ENCODE data around the gene CFAP46. TPM values are rescaled to one million over a fixed set of nuclear protein-coding genes. Genes with fewer than 3 reads are reported as not detected.
"Not testable (repeated sequence)": the region's sequence is repeated elsewhere in the genome, so short reads cannot be mapped to it uniquely, and the experiment has no call there.

CFAP46 gene
- total RNA-seq, 1 donor from 2014 or later = 3.0 TPM

- no peak for DNase-seq (ENCODE audit: low read depth, low spot score)
Measured at GRCh38 chr10:132915411-132915810, 27.0 kb downstream of the CFAP46 start.

- no peak for DNase-seq (ENCODE audit: low read depth, low spot score)
Measured at GRCh38 chr10:132914732-132915131, 27.6 kb downstream of the CFAP46 start.

- no peak for DNase-seq (ENCODE audit: low read depth, low spot score)
Measured at GRCh38 chr10:132913559-132914115, 28.7 kb downstream of the CFAP46 start.

GRCh38 chr10:132912713-132913558, 29.4 kb downstream of the CFAP46 start:
- no peak for DNase-seq (ENCODE audit: low read depth, low spot score)

- no peak for DNase-seq (ENCODE audit: low read depth, low spot score)
Measured at GRCh38 chr10:132912225-132912712, 30.1 kb downstream of the CFAP46 start.

- DNase-seq (ENCODE audit: low read depth, low spot score) = no peak
Measured at GRCh38 chr10:132911786-132912097, 30.6 kb downstream of the CFAP46 start.

- DNase-seq (ENCODE audit: low read depth, low spot score) = no peak
Measured at GRCh38 chr10:132910901-132911785, 31.2 kb downstream of the CFAP46 start.

GRCh38 chr10:132910186-132910880, 32.0 kb downstream of the CFAP46 start:
- no peak for DNase-seq (ENCODE audit: low read depth, low spot score)

- DNase-seq (ENCODE audit: low read depth, low spot score) = no peak
Measured at GRCh38 chr10:132909491-132910071, 32.8 kb downstream of the CFAP46 start.

- DNase-seq (ENCODE audit: low read depth, low spot score) = no peak
Measured at GRCh38 chr10:132908621-132909295, 33.6 kb downstream of the CFAP46 start.

- DNase-seq (ENCODE audit: low read depth, low spot score) = no peak
Measured at GRCh38 chr10:132907821-132908620, 34.3 kb downstream of the CFAP46 start.

- no peak for DNase-seq (ENCODE audit: low read depth, low spot score)
Measured at GRCh38 chr10:132906836-132907235, 35.5 kb downstream of the CFAP46 start.

GRCh38 chr10:132906106-132906505, 36.3 kb downstream of the CFAP46 start:
- no peak for DNase-seq (ENCODE audit: low read depth, low spot score)

GRCh38 chr10:132905661-132906060, 36.7 kb downstream of the CFAP46 start:
- no peak for DNase-seq (ENCODE audit: low read depth, low spot score)

GRCh38 chr10:132904814-132905649, 37.3 kb downstream of the CFAP46 start:
- DNase-seq (ENCODE audit: low read depth, low spot score) = no peak

GRCh38 chr10:132904181-132904813, 38.1 kb downstream of the CFAP46 start:
- no peak for DNase-seq (ENCODE audit: low read depth, low spot score)

GRCh38 chr10:132902656-132903575, 39.5 kb downstream of the CFAP46 start:
- not testable (repeated sequence) for DNase-seq (ENCODE audit: low read depth, low spot score)
